Measurements from ENCODE around the gene TK2. TPM values are rescaled to one million over a fixed set of nuclear protein-coding genes. Genes with fewer than 3 reads are reported as not detected.
A peak's percentile ranks its signal among the peaks of the same experiment; 100 is the strongest.
"Not testable (repeated sequence)": the region's sequence is repeated elsewhere in the genome, so short reads cannot be mapped to it uniquely, and the experiment has no call there.

TK2 gene
- total RNA-seq, 1 donor from 2014 or later: 44.2 TPM

DNA sequence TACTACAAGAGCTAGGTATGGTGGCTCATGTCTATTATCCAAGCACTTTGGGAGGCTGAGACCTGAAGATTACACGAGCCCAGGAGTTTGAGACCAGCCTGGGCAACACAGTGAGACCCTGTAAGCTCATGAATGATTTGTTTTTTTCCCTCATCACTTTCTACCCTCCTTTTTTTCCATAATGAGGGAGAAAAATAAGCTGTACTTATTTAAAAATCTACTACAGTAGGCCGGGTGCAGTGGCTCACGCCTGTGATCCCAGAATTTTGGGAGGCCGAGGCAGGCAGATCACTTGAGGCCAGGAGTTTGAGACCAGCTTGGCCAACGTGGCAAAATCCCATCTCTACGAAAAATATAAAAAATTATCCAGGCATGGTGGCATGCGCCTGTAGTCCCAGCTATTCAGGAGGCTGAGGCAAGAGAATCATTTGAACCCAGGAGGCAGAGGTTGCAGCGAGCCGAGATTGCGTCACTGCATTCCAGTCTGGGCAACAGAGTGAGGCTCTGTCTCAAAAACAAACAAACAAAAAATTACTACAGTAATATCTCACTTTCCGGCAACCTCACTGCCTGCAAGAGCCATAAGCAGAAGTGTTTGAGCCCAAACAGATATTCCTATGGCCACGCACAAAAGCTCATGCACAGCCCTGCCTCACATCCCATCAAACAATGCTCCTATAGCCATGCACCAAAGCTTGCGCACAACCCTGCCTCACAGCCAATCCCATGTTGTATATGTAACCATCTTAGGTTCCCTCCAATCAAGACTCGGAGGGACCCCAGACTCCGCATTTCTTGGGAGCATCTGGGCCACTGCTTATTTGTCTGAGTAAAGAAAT, 37.4 kb downstream of the TK2 start:
- intact Hi-C loops (cut with DNase I): no loop called here
- no peak for ATAC-seq

DNA sequence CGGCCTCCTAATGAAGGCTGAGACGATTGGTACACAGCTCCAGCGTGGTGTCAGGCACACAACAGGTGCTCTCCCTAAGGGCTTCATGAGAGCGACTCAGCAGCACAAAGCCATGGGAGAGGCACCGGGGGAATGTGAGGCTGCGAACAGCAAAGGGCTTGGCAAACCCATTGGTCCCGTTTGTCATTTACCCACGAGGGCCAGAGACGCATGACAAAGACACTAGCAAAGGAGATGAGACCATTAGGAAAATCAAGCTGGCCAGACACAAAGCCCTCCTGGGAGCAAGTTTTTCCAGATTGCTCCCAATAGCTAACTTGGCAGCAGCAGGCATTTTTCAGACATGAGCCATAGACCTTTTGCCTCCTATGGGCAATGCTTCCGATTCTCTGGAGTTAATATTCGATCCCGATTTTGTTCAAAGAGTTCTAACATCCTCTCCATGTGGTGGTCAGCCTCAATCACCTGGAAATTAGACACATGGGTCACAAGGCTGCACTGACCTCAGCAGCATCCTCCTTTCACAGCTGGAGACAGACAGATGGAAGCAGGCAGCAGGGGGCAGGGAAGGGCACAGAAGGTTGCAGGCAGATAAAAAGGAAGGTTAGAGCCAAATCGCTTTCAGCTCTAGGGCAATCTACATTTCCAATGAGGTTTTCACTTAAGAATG, 38.2 kb downstream of the TK2 start:
- intact Hi-C loops (cut with DNase I): no loop called here
- ATAC-seq: peak; percentile 4
- peak; percentile 59 for DNase-seq (ENCODE audit: low spot score)

More for the DNA sequence above, 37.4 kb downstream of the TK2 start:
- peak; percentile 56 for DNase-seq (ENCODE audit: low spot score)

DNA sequence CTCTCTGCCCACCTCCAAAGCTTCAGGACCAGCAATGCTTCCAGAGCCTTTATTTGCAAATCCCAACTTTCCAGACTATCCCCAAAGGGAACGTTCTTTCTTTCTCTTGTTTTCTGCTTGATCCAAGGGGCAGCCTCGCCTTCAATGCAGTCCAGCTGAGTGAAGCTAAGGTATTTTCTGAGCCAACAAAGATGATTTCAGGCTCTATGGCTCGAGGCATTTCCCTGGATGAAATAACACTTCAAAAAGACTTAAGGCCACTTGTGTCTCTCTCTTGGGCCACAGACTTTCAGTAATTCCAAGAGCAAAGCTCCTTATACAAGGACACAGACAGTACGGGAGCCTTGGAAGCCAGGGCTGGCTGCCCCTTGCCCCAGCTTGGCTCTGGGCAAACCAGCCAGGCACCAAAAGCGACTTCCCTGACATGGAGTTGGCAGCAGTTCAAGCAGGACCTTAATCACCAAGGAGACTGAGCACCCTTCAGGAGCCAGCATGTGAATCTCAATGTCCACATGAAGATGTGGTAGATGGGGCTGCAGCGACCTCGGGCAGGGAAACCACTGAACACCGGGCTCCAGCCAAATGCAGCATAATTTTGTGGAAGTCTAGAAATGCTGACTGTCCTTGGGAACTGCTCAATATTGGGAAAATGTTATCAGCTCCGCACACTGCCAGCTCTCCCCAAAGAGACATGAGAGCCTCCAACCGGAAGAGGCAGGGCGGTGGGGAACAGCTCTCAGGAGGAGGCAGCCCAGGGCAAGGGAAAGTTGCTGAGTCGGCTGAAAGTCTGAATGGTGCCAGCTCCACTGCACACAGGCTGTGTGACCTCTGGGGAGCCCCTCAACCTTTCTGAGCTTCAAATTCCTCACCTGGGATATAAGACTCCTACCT, 39.0 kb downstream of the TK2 start:
- intact Hi-C loops (cut with DNase I): no loop called here
- DNase-seq (ENCODE audit: low spot score): peak; percentile 66
- ATAC-seq: peak; percentile 44

DNA sequence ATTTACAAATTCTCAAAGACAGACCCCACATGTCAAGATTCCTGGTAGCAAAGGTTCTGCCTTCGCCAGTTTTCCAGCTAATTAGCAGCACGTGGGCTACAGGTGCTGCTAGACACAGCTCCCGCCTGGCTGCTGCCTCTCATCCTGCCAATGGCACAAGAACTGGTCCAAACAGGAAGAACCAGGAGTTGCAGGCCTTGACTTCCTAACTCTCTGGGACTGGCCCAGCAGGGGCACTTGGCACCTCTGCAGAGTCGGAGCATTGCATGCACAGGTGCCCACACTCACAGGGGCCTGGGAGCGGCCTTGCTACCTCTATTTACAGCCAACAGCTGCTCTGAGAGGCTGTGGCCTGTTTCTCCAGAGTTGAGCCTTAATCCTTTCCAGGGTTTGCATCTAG, 39.6 kb downstream of the TK2 start:
- intact Hi-C loops (cut with DNase I): no loop called here
- DNase-seq (ENCODE audit: low spot score) (peak; percentile 51), ATAC-seq (no peak)

DNA sequence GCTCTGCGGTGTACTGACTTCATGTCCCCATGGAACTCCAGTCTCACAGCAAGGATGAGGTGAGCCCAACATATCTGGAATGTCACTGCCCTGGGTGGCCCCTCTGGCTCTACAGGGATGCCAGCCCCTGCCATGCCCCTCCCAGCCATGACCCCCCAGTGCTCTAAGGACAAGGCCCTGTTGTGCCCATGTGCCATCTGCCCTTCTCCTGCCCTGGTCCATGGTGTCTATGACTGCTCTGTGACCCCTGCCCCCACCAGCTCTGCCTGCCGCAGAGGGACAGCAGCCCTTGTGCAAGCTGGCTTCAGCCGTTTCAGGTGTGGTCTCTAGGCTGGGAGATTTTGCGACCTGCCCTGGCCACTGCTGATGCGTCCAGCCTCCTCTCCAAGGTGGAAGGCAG, 40.3 kb downstream of the TK2 start:
- DNase-seq (ENCODE audit: low spot score) (peak; percentile 54), ATAC-seq (no peak)
- intact Hi-C loops (cut with DNase I): no loop called here

DNA sequence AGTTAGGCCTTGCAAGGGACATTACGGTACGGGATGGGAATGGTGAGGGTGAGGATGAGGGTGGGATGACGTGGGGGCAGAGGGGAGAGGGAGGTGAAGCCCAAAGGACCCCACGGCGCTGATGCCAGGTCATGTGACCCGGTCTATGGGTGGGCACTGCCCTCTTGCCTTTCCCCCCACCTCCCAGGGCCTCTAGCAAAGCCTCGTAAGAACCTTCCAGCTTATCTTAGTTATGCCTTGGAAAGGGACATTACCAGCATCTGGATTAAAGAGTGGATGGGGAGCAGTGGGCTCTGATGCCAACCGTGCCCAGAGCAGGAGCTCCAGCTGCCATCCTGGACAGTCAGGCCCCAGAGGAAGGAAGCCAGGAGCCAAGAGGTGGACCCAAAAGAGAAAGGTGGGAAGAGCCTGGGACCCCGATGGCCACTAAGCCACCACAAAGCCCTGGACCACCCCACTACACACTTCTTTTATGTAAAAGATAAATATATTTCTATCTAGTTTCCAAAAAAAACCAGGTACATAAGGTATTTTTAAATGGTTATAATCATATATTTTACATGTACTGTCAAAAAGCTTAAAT, 40.9 kb downstream of the TK2 start:
- DNase-seq (ENCODE audit: low spot score) (peak; percentile 53), ATAC-seq (no peak)
- intact Hi-C loops (cut with DNase I): no loop called here

DNA sequence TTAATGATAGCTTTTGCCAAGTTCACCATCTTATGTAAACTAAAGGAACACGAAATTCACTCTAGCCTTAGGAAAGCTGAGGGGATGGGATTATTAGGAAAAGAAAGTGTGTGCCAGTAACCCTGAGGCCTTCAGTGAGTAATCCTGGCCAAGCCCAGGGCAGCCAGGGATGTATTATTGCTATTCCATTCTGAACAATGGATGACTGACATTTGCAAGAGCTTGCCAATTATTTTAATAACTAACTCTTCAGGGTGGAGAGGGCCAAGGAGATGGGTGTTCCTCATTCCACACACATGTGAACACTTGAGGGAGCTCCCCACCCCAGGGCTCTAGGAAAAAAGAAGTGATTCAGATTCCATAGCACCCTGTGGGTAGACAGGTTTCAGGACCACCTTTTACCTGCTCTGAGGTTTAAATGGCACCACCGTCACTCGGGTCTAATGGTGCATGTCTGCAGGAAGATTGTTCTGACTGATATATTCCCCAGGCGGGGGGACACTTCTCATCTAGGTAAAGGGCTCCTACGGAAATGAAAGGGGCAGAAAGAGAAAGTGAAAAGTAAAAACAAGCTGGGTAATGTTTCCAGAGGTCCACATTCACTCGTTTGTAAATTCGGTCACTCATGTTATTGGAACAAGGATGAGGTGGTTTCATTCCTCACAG, 41.5 kb downstream of the TK2 start:
- ATAC-seq (no peak), DNase-seq (ENCODE audit: low spot score) (no peak)

DNA sequence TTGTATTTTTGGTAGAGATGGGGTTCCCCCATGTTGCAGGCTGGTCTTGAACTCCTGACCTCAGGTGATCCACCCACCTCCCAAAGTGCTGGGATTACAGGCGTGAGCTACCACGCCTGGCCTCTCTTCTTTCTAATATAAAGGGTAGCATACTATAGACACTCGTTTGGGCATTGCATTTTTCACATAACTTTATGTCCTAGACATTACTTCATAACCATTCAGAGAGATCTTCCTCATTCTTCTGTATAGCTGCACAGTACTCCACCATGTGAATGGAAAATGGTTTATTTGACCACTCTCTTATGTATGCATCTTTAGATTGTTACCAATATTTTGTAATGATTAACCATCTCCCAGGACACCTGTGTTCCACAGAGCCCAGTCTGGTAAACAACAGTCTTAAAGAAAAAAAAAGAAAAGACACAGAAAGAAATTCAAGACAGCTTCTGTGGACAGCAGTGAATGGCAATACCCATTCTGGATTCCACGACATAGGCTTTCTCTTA, 42.1 kb downstream of the TK2 start:
- intact Hi-C loops (cut with DNase I): no loop called here
- DNase-seq (ENCODE audit: low spot score): no peak
- ATAC-seq: no peak

More for the DNA sequence above, 41.5 kb downstream of the TK2 start:
- intact Hi-C loops (cut with DNase I): no loop called here

DNA sequence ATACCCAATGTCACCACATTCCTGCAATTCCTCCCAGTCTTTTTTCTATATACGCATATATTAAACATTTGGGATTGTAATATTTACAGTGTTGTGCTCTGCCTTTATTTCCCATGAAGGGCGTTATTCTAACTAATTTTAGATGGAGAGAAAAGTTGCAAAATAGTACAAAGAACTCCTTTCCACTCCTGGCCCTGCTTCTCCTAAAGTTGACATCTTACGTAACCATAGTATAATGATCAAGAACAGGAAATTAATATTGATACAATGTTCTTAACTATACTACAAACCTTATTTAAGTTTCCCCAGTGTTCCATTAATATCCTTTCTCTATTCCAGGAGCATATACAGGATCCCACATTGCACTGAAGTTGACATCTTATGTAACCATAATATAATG, 46.3 kb downstream of the TK2 start:
- intact Hi-C loops (cut with DNase I): no loop called here
- DNase-seq (ENCODE audit: low spot score) (no peak), ATAC-seq (no peak)

DNA sequence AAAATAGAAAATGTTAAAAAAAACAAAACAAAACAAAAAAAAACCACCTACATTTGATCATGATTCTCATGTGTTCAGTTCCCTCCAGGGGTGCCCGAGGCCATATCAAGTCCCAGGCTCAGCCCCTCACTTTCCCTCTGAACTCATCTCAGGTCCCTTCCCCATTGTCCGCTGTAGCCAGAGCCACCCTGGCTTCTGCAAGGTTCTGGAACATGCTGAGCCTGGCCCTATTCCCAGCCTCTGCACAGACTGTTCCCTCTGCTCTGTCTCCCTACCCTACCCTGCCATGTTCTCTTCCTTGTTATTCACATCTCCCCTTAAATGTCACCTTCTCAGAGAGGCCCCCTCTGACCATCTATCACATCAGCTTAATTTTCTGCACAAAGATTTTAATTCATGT, 46.9 kb downstream of the TK2 start:
- DNase-seq (ENCODE audit: low spot score): peak; percentile 63
- intact Hi-C loops (cut with DNase I): no loop called here

DNA sequence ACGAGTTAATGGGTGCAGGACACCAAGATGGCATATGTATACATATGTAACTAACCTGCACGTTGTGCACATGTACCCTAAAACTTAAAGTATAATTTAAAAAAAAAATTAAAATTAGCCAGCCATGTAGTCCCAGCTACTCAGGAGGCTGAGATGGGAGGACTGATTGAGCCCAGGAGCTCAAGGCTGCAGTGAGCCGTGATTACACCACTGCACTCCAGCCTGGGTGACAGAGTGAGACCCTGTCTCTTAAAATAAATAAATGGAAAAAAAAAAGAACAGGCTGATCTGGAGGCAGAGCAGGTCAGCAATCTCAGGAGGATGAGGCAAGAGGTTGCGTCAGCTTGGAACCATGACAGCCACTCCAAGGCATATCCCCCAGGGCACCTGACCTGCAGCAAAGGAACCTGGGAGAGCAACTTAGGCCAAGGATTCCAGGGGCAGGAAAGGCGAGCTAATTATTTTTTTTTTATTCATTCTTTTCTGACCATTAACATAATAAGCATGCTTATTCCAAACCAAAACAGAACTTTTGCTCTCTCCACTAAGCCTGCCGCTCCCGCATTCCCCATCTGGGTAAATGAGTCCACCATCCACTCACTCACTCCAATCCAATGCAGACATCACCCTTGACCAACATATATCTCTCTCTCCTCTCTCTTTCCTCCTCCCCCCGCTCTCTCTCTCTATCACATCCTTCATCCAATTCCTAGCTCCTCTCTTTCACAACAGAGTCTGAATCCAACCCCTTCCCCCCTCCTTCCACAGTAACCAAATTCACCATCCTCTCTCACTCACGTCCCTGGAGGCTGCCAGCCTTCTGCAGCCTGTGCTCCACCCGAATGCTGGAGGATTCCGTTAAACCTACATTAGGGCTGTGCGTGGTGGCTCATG, 47.7 kb downstream of the TK2 start:
- intact Hi-C loops (cut with DNase I): no loop called here
- peak; percentile 85 for DNase-seq (ENCODE audit: low spot score)
- peak; percentile 98 for ATAC-seq

More for the DNA sequence above, 46.9 kb downstream of the TK2 start:
- peak; percentile 82 for ATAC-seq

DNA sequence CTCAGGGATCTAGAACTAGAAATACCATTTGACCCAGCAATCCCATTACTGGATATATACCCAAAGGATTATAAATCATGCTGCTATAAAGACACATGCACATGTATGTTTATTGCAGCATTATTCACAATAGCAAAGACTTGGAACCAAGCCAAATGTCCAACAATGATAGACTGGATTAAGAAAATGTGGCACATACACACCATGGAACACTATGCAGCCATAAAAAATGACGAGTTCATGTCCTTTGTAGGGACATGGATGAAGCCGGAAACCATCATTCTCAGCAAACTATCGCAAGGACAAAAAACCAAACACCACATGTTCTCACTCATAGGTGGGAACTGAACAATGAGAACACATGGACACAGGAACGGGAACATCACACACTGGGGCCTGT, 48.4 kb downstream of the TK2 start:
- not testable (repeated sequence) for ATAC-seq; DNase-seq (ENCODE audit: low spot score)

DNA sequence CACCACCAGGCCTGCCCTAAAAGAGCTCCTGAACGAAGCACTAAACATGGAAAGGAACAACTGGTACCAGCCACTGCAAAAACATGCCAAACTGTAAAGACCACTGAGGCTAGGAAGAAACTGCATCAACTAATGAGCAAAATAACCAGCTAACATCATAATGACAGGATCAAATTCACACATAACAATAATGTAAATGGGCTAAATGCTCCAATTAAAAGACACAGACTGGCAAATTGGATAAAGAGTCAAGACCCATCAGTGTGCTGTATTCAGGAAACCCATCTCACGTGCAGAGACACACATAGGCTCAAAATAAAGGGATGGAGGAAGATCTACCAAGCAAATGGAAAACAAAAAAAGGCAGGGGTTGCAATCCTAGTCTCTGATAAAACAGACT, 52.0 kb downstream of the TK2 start:
- DNase-seq (ENCODE audit: low spot score); ATAC-seq: not testable (repeated sequence)
- intact Hi-C loops (cut with DNase I): loop anchor here (5.0 kb wide), 1 partner anchor 609 kb away; the partner anchor contains the start of gene PHAF1

More for the DNA sequence above, 48.4 kb downstream of the TK2 start:
- intact Hi-C loops (cut with DNase I): not testable (repeated sequence)

DNA sequence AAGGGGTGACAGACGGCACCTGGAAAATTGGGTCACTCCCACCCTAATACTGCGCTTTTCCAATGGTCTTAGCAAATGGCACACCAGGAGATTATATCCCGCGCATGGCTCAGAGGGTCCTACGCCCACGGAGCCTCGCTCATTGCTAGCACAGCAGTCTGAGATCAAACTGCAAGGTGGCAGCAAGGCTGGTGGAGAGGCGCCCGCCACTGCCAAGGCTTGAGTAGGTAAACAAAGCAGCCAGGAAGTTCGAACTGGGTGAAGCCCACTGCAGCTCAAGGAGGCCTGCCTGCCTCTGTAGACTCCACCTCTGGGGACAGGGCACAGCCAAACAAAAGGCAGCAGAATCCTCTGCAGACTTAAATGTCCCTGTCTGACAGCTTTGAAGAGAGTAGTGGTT, 53.7 kb downstream of the TK2 start:
- ATAC-seq; DNase-seq (ENCODE audit: low spot score): not testable (repeated sequence)
- intact Hi-C loops (cut with DNase I): loop anchor here (5.0 kb wide), 1 partner anchor 611 kb away; the partner anchor contains the start of gene PHAF1

DNA sequence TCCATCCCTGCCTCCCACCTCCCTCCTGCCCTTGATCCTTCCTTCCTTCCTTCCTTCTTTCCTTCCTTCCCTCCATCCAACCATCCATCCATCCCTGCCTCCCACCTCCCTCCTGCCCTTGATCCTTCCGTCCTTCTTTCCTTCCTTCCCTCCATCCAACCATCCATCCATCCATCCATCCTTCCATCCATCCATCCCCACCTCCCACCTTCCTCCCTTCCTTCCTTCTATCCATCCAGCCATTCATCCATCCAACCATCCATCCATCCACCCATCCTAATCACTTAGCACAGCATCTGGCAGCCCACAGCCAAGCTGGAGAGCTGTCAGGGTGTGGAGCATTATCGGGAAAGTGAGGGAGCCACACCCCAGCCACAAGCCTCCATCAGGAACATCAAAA, 54.5 kb downstream of the TK2 start:
- no peak for ATAC-seq
- DNase-seq (ENCODE audit: low spot score): peak; percentile 14
- intact Hi-C loops (cut with DNase I): loop anchor here (5.0 kb wide), 1 partner anchor 612 kb away; the partner anchor contains the start of gene PHAF1

DNA sequence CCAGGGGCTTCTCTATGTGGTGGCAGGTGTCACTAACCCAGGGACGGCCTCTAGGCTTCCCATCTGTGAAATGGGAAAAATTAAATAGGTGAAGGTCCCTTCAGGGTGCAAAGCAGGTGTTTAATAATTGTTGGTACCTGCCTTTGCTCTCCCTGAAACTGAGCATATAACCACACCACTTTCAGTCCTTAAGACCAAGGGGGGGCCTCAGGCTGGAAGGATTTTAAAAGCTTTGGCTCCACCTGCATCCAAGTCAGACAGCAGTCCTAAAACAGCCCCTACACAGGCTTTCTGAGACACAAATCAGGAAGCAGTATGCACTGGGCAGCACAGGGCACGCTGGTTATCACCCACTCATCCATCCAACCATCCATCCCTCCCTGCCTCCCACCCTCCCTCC, 55.0 kb downstream of the TK2 start:
- DNase-seq (ENCODE audit: low spot score): no peak
- no peak for ATAC-seq
- intact Hi-C loops (cut with DNase I): loop anchor here (5.0 kb wide), 1 partner anchor 612 kb away; the partner anchor contains the start of gene PHAF1

All from sciatic nerve (tissue), 2 donors.